GM12878 (cell line): ENCODE measurements around the gene S100A3. TPM values are rescaled to one million over a fixed set of nuclear protein-coding genes. Genes with fewer than 3 reads are reported as not detected.

Experiments
- ATAC-seq: fragments of 200-7000 bp; cut with Tn5 transposase; 3 replicates; pipeline ENCODE4 v1.9.1; 2020; ENCODE audit warnings: mild to moderate bottlenecking, moderate library complexity
- BruUV-seq: library from RNA; stranded (reverse); fragments of 400-500 nt; replicated peaks from 2 replicates; lab custom pipeline; 2021; lab: Mats Ljungman, UMichigan
- CTCF ChIA-PET: fragments of 300-600 bp; sonication (Branson Sonifier 250); formaldehyde crosslinking; extraction: SDS; loops from one replicate; lab custom pipeline; 2021; ENCODE audit warnings: inconsistent platforms; lab: Yijun Ruan, JAX
- POLR2A ChIA-PET: fragments of 350-600 bp; formaldehyde crosslinking; extraction: SDS; loops from one replicate; lab custom pipeline; 2021; ENCODE audit warnings: inconsistent platforms; lab: Charles Lee
- RAD21 ChIA-PET: fragments of 300-600 bp; sonication (Branson Sonifier 250); formaldehyde crosslinking; loops from one replicate; lab custom pipeline; 2023; ENCODE audit warnings: antibody characterized with exemption; ENCODE audit not compliant: unreplicated experiment; lab: Charles Lee
- SMC1A ChIA-PET: fragments of 300-600 bp; sonication (Branson Sonifier 250); formaldehyde crosslinking; loops from one replicate; lab custom pipeline; 2023; ENCODE audit not compliant: unreplicated experiment, uncharacterized antibody; lab: Charles Lee
- DNase-seq: peaks from one replicate; pipeline ENCODE4 v3.0.0-alpha.2; 2011; ENCODE audit warnings: low read depth, low spot score
- FAIRE-seq: peaks from 3 replicates; lab custom pipeline; 2011; peaks lifted over from hg19 to GRCh38; lab: Jason Lieb, UNC
- H2AFZ ChIP-seq: 2 replicates; pipeline ENCODE4 v1.6.0; 2011; ENCODE audit warnings: low read depth, low read length, control low read depth; ENCODE audit not compliant: control insufficient read depth
- H3K27ac ChIP-seq: 2 replicates; pipeline ENCODE4 v1.5.1; 2011; ENCODE audit warnings: control low read depth; ENCODE audit not compliant: control insufficient read depth, insufficient read depth
- H3K27me3 ChIP-seq, 2 experiments: replicated peaks in 1 of 2; 2 replicates each; pipeline versions ENCODE4 v1.6.0 to v1.6.1; 2011; ENCODE audit warnings: low read length in 1 of 2; ENCODE audit not compliant: control insufficient read depth in 2 of 2, insufficient read depth in 2 of 2
- H3K36me3 ChIP-seq, 2 experiments: 2 replicates each; pipeline ENCODE4 v1.5.1; 2011; ENCODE audit warnings: low read length in 1 of 2; ENCODE audit not compliant: control insufficient read depth in 2 of 2, insufficient read depth in 2 of 2
- H3K4me1 ChIP-seq: 2 replicates; pipeline ENCODE4 v1.6.1; 2011; ENCODE audit warnings: mild to moderate bottlenecking, low read length, moderate library complexity, mixed read lengths; ENCODE audit not compliant: control insufficient read depth, insufficient read depth
- H3K4me2 ChIP-seq: 2 replicates; pipeline ENCODE4 v1.6.0; 2011; ENCODE audit warnings: control low read depth; ENCODE audit not compliant: control insufficient read depth, insufficient read depth
- H3K4me3 ChIP-seq: fragments of 200-600 bp; sonication (generic); 2 replicates; pipeline ENCODE4 v1.5.1; 2016
- H3K79me2 ChIP-seq: 2 replicates; pipeline ENCODE4 v1.6.0; 2011; ENCODE audit warnings: low read length; ENCODE audit not compliant: control insufficient read depth, insufficient read depth
- H3K9ac ChIP-seq: 2 replicates; pipeline ENCODE4 v1.8.0; 2011; ENCODE audit warnings: low read length, control low read depth, mixed read lengths; ENCODE audit not compliant: control insufficient read depth, insufficient read depth
- H3K9me3 ChIP-seq: replicated peaks from 3 replicates; pipeline ENCODE4 v1.5.1; 2011; ENCODE audit warnings: mild to moderate bottlenecking, low read length; ENCODE audit not compliant: control insufficient read depth, insufficient read depth
- H4K20me1 ChIP-seq: 2 replicates; pipeline ENCODE4 v1.6.0; 2011; ENCODE audit not compliant: control insufficient read depth, insufficient read depth
- BCL11A ChIP-seq: IDR thresholded peaks from 2 replicates; pipeline ENCODE4 v1.6.1; 2011; ENCODE audit warnings: low read depth, low read length
- BCL3 ChIP-seq: IDR thresholded peaks from 2 replicates; pipeline ENCODE4 v1.6.1; 2011; ENCODE audit warnings: borderline replicate concordance, low read depth, mild to moderate bottlenecking, moderate library complexity, low read length; ENCODE audit not compliant: insufficient read depth, poor library complexity, severe bottlenecking
- IKZF1 ChIP-seq: fragments of 450-650 bp; conservative IDR thresholded peaks from 2 replicates; pipeline ENCODE4 v1.6.1; 2017; ENCODE audit warnings: antibody characterized with exemption, mild to moderate bottlenecking
- IRF4 ChIP-seq: IDR thresholded peaks from 2 replicates; pipeline ENCODE4 v1.6.1; 2011; ENCODE audit warnings: low read depth, low read length
- MAX ChIP-seq: IDR thresholded peaks from 2 replicates; pipeline ENCODE4 v1.6.1; 2012; ENCODE audit warnings: low read depth, low read length, improper control_type of control experiment
- NBN ChIP-seq: fragments of 450-650 bp; IDR thresholded peaks from 2 replicates; pipeline ENCODE4 v1.6.1; 2016
- NR2F1 ChIP-seq: fragments of 450-650 bp; conservative IDR thresholded peaks from 2 replicates; pipeline ENCODE4 v1.6.1; 2017; ENCODE audit warnings: mild to moderate bottlenecking
- PAX5 ChIP-seq: IDR thresholded peaks from 2 replicates; pipeline ENCODE4 v1.6.1; 2011; ENCODE audit warnings: low read depth, low read length, borderline replicate concordance
- PAX8 ChIP-seq: fragments of 450-650 bp; IDR thresholded peaks from 2 replicates; pipeline ENCODE4 v1.6.1; 2017; ENCODE audit warnings: mild to moderate bottlenecking, moderate library complexity
- PRDM15 ChIP-seq: fragments of 450-650 bp; formaldehyde crosslinking; IDR thresholded peaks from 2 replicates; pipeline ENCODE4 v1.4.0; 2020; ENCODE audit warnings: mild to moderate bottlenecking, moderate library complexity
- RELB ChIP-seq: fragments of 450-650 bp; IDR thresholded peaks from 2 replicates; pipeline ENCODE4 v1.6.1; 2017; ENCODE audit warnings: low read depth, mild to moderate bottlenecking, moderate library complexity
- REST ChIP-seq: IDR thresholded peaks from 2 replicates; pipeline ENCODE4 v1.6.1; 2012; ENCODE audit warnings: mild to moderate bottlenecking, low read depth, low read length
- SP1 ChIP-seq: IDR thresholded peaks from one replicate; pipeline ENCODE4 v1.6.1; 2011; ENCODE audit warnings: low read depth, low read length
- TARDBP ChIP-seq: IDR thresholded peaks from 2 replicates; pipeline ENCODE4 v1.6.1; 2016; ENCODE audit warnings: borderline replicate concordance
- ZSCAN29 ChIP-seq: fragments of 450-650 bp; IDR thresholded peaks from 2 replicates; pipeline ENCODE4 v1.6.1; 2017; ENCODE audit warnings: mild to moderate bottlenecking, moderate library complexity
- WGBS: methylation state at CpG from one replicate; pipeline ENCODE4 v1.1.6; 2016; ENCODE audit warnings: low lambda C conversion rate; ENCODE audit not compliant: insufficient replicate concordance, insufficient coverage; ENCODE audit errors: missing lambda C conversion rate; 5-methylcytosine and 5-hydroxymethylcytosine counted together
- in situ Hi-C: fragments of 300-500 bp; cut with MboI; formaldehyde crosslinking; loops from 9 replicates; pipeline ENCODE4 v1.14.3; 2018; ENCODE audit warnings: mixed read lengths
- intact Hi-C: fragments of 100-400 bp; cut with micrococcal nuclease; formaldehyde crosslinking; loops from one replicate; pipeline ENCODE4 v1.14.2; 2022; ENCODE audit not compliant: unreplicated experiment
- polyA plus RNA-seq, 11 experiments: library from polyadenylated mRNA; depleted of rRNA in 4 of 11; unstranded in 6 of 11; stranded (reverse) in 5 of 11; fragments of >200 nt; fragmentation: Nextera tagmentation in 4 of 11; fragmentation: Illumina TruSeq in 1 of 11; extraction: Ambion mirVana in 4 of 11; extraction: Trizol in 1 of 11; gene quantifications; 1 replicate in 1 of 11; 2 replicates in 10 of 11; pipeline versions ENCODE4 v1.2.1 to v1.2.3, GENCODE V29; 2011 to 2016; ENCODE audit warnings: inconsistent platforms in 2 of 11, missing spikeins in 2 of 11, low read depth in 1 of 11
- total RNA-seq, 4 experiments: library from RNA; depleted of rRNA in 3 of 4; stranded (reverse); fragments of >200 nt in 3 of 4; fragmentation: Illumina TruSeq in 1 of 4; extraction: Trizol in 1 of 4; gene quantifications; 2 replicates each; pipeline versions ENCODE4 v1.2.1 to v1.2.3, GENCODE V29; 2013 to 2021

Gene S100A3
- total and polyA plus RNA-seq, 10 of the 15 experiments (the other 5 are each of a cell fraction or from before 2014, with no cell fraction given) = 0.32 to 0.45 TPM; not detected in 8

- WGBS = 55% methylated on average over 6 of the region's 6 CpGs
- Histone ChIP-seq H3K27me3 (no peaks in the 10 kb centered on the region), H3K27ac (no peak overlapping the region), H3K4me3 (no peak overlapping the region), H3K9me3 (no peaks in the 10 kb centered on the region), H3K36me3 (no peaks in the 10 kb centered on the region), H2AFZ (no peak overlapping the region), H4K20me1 (no peaks in the 10 kb centered on the region), H3K79me2 (no peaks in the 10 kb centered on the region), H3K4me1 (peaks cover 15% of the 10 kb centered on the region), H3K9ac (no peak overlapping the region), H3K4me2 (no peak overlapping the region)
- intact Hi-C loops (no loop called here), in situ Hi-C loops (loop anchor here (5.0 kb wide), 1 partner anchor 56 kb away; no protein-coding TSS in a partner anchor)
- ChIA-PET POLR2A (interaction anchor here (4.1 kb wide), 1 partner anchor 18 kb away, joined by 34 read pairs; the partner anchor contains the start of gene S100A4), SMC1A (interaction anchor here (1.0 to 4.0 kb wide), 4 partner anchors 18 to 70 kb away, joined by 3 to 18 read pairs (median 10); partner anchors contain the start of genes CHTOP and S100A4), CTCF (interaction anchor here (4.4 to 8.3 kb wide), 2 partner anchors 29 to 52 kb away, joined by 21 to 113 read pairs; partner anchors contain the start of gene S100A6), RAD21 (interaction anchor here (0.6 to 1.2 kb wide), 3 partner anchors 9 to 730 kb away, joined by 3 to 4 read pairs (median 3); no protein-coding TSS in a partner anchor)
- no peak for FAIRE-seq
- BruUV-seq = no TSS peak
- DNase-seq = no peak
- no peak for ATAC-seq
- TF ChIP-seq PAX8 (no peak), BCL11A (no peak), PRDM15 (CRISPR knock-in tag) (no peak), NR2F1 (no peak), RELB (no peak), NBN (no peak), BCL3 (no peak), MAX (no peak), TARDBP (no peak), REST (no peak), SP1 (no peak), PAX5 (no peak), IKZF1 (no peak), IRF4 (no peak), ZSCAN29 (no peak)
Measured at GRCh38 chr1:153563483-153563901, 14.4 kb upstream of the S100A3 start.
